IMR-90 (cell line): Measurements from ENCODE around the gene CCDC175. TPM values are rescaled to one million over a fixed set of nuclear protein-coding genes. Genes with fewer than 3 reads are reported as not detected.

Experiments
- ATAC-seq: fragments of 200-7000 bp; cut with Tn5 transposase; 2 replicates; pipeline ENCODE4 v1.9.1; 2020; ENCODE audit warnings: low read depth, mild to moderate bottlenecking, moderate library complexity
- BruUV-seq: library from RNA; stranded (reverse); fragments of 400-500 nt; replicated peaks from 2 replicates; lab custom pipeline; 2021; lab: Mats Ljungman, UMichigan
- CTCF ChIA-PET: fragments of 300-600 bp; formaldehyde crosslinking; extraction: SDS; loops from one replicate; lab custom pipeline; 2021; ENCODE audit warnings: antibody characterized with exemption; lab: Yijun Ruan, JAX
- POLR2A ChIA-PET: fragments of 300-600 bp; sonication (Branson Sonifier 250); formaldehyde crosslinking; loops from one replicate; lab custom pipeline; 2022; ENCODE audit warnings: antibody characterized with exemption; ENCODE audit not compliant: unreplicated experiment; lab: Charles Lee
- DNase-seq: peaks from one replicate; pipeline ENCODE4 v3.0.0; 2013
- H2AFZ ChIP-seq: replicated peaks from 2 replicates; pipeline ENCODE3; 2013; ENCODE audit warnings: low read length, mild to moderate bottlenecking; ENCODE audit not compliant: poor library complexity
- H2AK5ac ChIP-seq: 2 replicates; pipeline ENCODE4 v1.6.1; 2013; ENCODE audit warnings: low read depth, low read length, inconsistent platforms
- H2AK9ac ChIP-seq: replicated peaks from 2 replicates; pipeline ENCODE3; 2013; ENCODE audit warnings: mild to moderate bottlenecking, low read depth, low read length, moderate library complexity; ENCODE audit not compliant: poor library complexity
- H2BK120ac ChIP-seq: 2 replicates; pipeline ENCODE4 v1.6.1; 2013; ENCODE audit warnings: low read depth, low read length, inconsistent platforms
- H2BK15ac ChIP-seq: 3 replicates; pipeline ENCODE4 v1.6.1; 2013; ENCODE audit warnings: low read depth, low read length, inconsistent platforms
- H2BK20ac ChIP-seq: 2 replicates; pipeline ENCODE4 v1.6.1; 2013; ENCODE audit warnings: low read depth, mild to moderate bottlenecking, inconsistent platforms, low read length, moderate library complexity
- H2BK5ac ChIP-seq: 2 replicates; pipeline ENCODE4 v1.6.1; 2013; ENCODE audit warnings: mild to moderate bottlenecking, low read depth, low read length, inconsistent platforms; ENCODE audit not compliant: poor library complexity, severe bottlenecking
- H3K14ac ChIP-seq: replicated peaks from 2 replicates; pipeline ENCODE4 v1.6.1; 2013; ENCODE audit warnings: low read depth, low read length, inconsistent platforms
- H3K18ac ChIP-seq: 2 replicates; pipeline ENCODE4 v1.6.1; 2013; ENCODE audit warnings: low read depth, low read length, control low read depth
- H3K23ac ChIP-seq: 2 replicates; pipeline ENCODE4 v1.6.1; 2013; ENCODE audit warnings: low read depth, low read length, inconsistent platforms
- H3K27ac ChIP-seq: 2 replicates; pipeline ENCODE4 v1.5.1; 2013; ENCODE audit warnings: mild to moderate bottlenecking, control low read depth, low read length; ENCODE audit not compliant: insufficient read depth
- H3K27me3 ChIP-seq: 2 replicates; pipeline ENCODE4 v1.6.1; 2013; ENCODE audit warnings: low read length; ENCODE audit not compliant: control insufficient read depth, insufficient read depth
- H3K36me3 ChIP-seq: 2 replicates; pipeline ENCODE4 v1.6.1; 2013; ENCODE audit warnings: low read length, mixed read lengths; ENCODE audit not compliant: control insufficient read depth, insufficient read depth
- H3K4ac ChIP-seq: 2 replicates; pipeline ENCODE4 v1.6.1; 2013; ENCODE audit warnings: low read depth, low read length, inconsistent platforms
- H3K4me1 ChIP-seq: 2 replicates; pipeline ENCODE4 v1.6.1; 2013; ENCODE audit warnings: low read length, mixed read lengths; ENCODE audit not compliant: control insufficient read depth, insufficient read depth
- H3K4me2 ChIP-seq: 2 replicates; pipeline ENCODE4 v1.6.1; 2013; ENCODE audit warnings: low read depth, mild to moderate bottlenecking, control low read depth, low read length, moderate library complexity
- H3K4me3 ChIP-seq: 2 replicates; pipeline ENCODE4 v1.5.1; 2013; ENCODE audit warnings: low read depth, mild to moderate bottlenecking, control low read depth, low read length, moderate library complexity; ENCODE audit not compliant: insufficient read depth
- H3K56ac ChIP-seq: 2 replicates; pipeline ENCODE4 v1.6.1; 2013; ENCODE audit warnings: low read length, inconsistent platforms; ENCODE audit not compliant: insufficient read depth; ENCODE audit errors: extremely low read depth
- H3K79me1 ChIP-seq, 2 experiments: 2 replicates each; pipeline ENCODE4 v1.6.1; 2013; ENCODE audit warnings: low read length in 2 of 2, inconsistent platforms in 1 of 2, low read depth in 1 of 2
- H3K9ac ChIP-seq: 2 replicates; pipeline ENCODE4 v1.6.1; 2013; ENCODE audit warnings: low read depth, low read length, control low read depth
- H3K9me1 ChIP-seq: 2 replicates; pipeline ENCODE4 v1.6.1; 2013; ENCODE audit warnings: low read length, inconsistent platforms; ENCODE audit not compliant: insufficient read depth
- H3K9me3 ChIP-seq: 2 replicates; pipeline ENCODE4 v1.6.1; 2013; ENCODE audit warnings: low read length; ENCODE audit not compliant: control insufficient read depth, insufficient read depth
- H4K20me1 ChIP-seq: 2 replicates; pipeline ENCODE4 v1.6.1; 2013; ENCODE audit warnings: low read length, inconsistent platforms; ENCODE audit not compliant: insufficient read depth
- H4K5ac ChIP-seq: 2 replicates; pipeline ENCODE4 v1.6.1; 2013; ENCODE audit warnings: mild to moderate bottlenecking, low read depth, low read length, control low read depth
- H4K8ac ChIP-seq, 2 experiments: 2 replicates each; pipeline ENCODE4 v1.6.1; 2013; ENCODE audit warnings: low read depth in 2 of 2, low read length in 2 of 2, control low read depth in 1 of 2, inconsistent platforms in 1 of 2
- H4K91ac ChIP-seq: 2 replicates; pipeline ENCODE4 v1.6.1; 2013; ENCODE audit warnings: low read depth, low read length, inconsistent platforms; ENCODE audit not compliant: insufficient read depth
- BHLHE40 ChIP-seq: fragments of 150-350 bp; IDR thresholded peaks from 2 replicates; pipeline ENCODE4 v1.6.1; 2016; ENCODE audit warnings: mild to moderate bottlenecking, low read depth, low read length
- CEBPB ChIP-seq: IDR thresholded peaks from 2 replicates; pipeline ENCODE4 v1.6.1; 2012; ENCODE audit warnings: low read depth, low read length, improper control_type of control experiment
- CHD1 ChIP-seq: IDR thresholded peaks from 2 replicates; pipeline ENCODE4 v1.6.1; 2012; ENCODE audit warnings: low read depth, low read length, improper control_type of control experiment
- FOS ChIP-seq: fragments of 150-350 bp; IDR thresholded peaks from 2 replicates; pipeline ENCODE4 v1.6.1; 2016; ENCODE audit warnings: low read depth, low read length
- MAFK ChIP-seq: IDR thresholded peaks from 2 replicates; pipeline ENCODE4 v1.6.1; 2012; ENCODE audit warnings: low read depth, low read length, improper control_type of control experiment
- MAZ ChIP-seq: IDR thresholded peaks from 2 replicates; pipeline ENCODE4 v1.6.1; 2012; ENCODE audit warnings: low read depth, mild to moderate bottlenecking, low read length, improper control_type of control experiment, moderate library complexity, borderline replicate concordance
- NFE2L2 ChIP-seq: fragments of 150-350 bp; IDR thresholded peaks from 2 replicates; pipeline ENCODE4 v1.6.1; 2016; ENCODE audit warnings: low read depth, mild to moderate bottlenecking, low read length
- POLR2A ChIP-seq: IDR thresholded peaks from 2 replicates; pipeline ENCODE4 v1.6.1; 2012; ENCODE audit warnings: mild to moderate bottlenecking, low read depth, low read length
- SMC3 ChIP-seq: fragments of 150-350 bp; IDR thresholded peaks from 2 replicates; pipeline ENCODE4 v1.6.1; 2016; ENCODE audit warnings: low read depth, mild to moderate bottlenecking, antibody characterized with exemption, low read length, moderate library complexity
- USF2 ChIP-seq: fragments of 150-350 bp; IDR thresholded peaks from 2 replicates; pipeline ENCODE4 v1.6.1; 2017; ENCODE audit warnings: mild to moderate bottlenecking, antibody characterized with exemption, low read length, low read depth
- WGBS, 2 experiments: methylation state at CpG; one replicate each; pipeline versions ENCODE4 v1.1.5 to v1.1.7; 2013; ENCODE audit warnings: missing lambda C conversion rate in 2 of 2; ENCODE audit not compliant: insufficient read length in 1 of 2; ENCODE audit errors: extremely low coverage in 2 of 2; 5-methylcytosine and 5-hydroxymethylcytosine counted together
- dilution Hi-C: fragments of 300-500 bp; cut with HindIII; formaldehyde crosslinking; loops from one replicate; pipeline ENCODE4 v1.14.3; 2018; ENCODE audit warnings: low sequenced_read_pairs; ENCODE audit not compliant: unreplicated experiment
- in situ Hi-C: fragments of 300-500 bp; cut with MboI; formaldehyde crosslinking; loops from 3 replicates; pipeline ENCODE4 v1.14.3; 2019; ENCODE audit warnings: low sequenced_read_pairs, inconsistent platforms, mixed read lengths
- intact Hi-C: fragments of 100-400 bp; cut with micrococcal nuclease; formaldehyde crosslinking; loops from 2 replicates; pipeline ENCODE4 v1.10.0; 2022
- polyA plus RNA-seq, 3 experiments: library from polyadenylated mRNA; depleted of rRNA; stranded (reverse); fragments of >200 nt; gene quantifications; 2 replicates each; pipeline ENCODE4 v1.2.3, GENCODE V29; 2012; ENCODE audit warnings: low replicate concordance in 1 of 3
- total RNA-seq: library from RNA; depleted of rRNA; stranded (reverse); fragments of >200 nt; gene quantifications from 2 replicates; pipeline ENCODE4 v1.2.3, GENCODE V29; 2012

Gene CCDC175
- total and polyA plus RNA-seq, 2 of the 4 experiments (the other 2 are of a cell fraction): not detected

GRCh38 chr14:59520224-59520623 is 56.4 kb downstream of the CCDC175 start:
- no peak overlapping the region for H2AFZ ChIP-seq
- H3K4me2 ChIP-seq: no peak overlapping the region
- CTCF ChIA-PET: interaction anchor here (1.4 kb wide), 1 partner anchor 13 kb away, joined by 4 read pairs; no protein-coding TSS in a partner anchor
- POLR2A ChIA-PET: no interaction called here
- ATAC-seq (no peak), DNase-seq (no peak)
- H3K4me1 ChIP-seq: no peaks in the 10 kb centered on the region
- no CpG with 5 or more reads among the region's 3 CpGs for WGBS, 2 experiments
- no peak overlapping the region for H3K14ac ChIP-seq
- in situ Hi-C loops: no loop called here
- intact Hi-C loops: no loop called here
- H3K18ac ChIP-seq: no peak overlapping the region
- no peak overlapping the region for H2AK9ac ChIP-seq
- peaks cover 5% of the 10 kb centered on the region; the same call in 1 of the 2 replicates for H3K27me3 ChIP-seq
- no peaks in the 10 kb centered on the region for H4K20me1 ChIP-seq
- no peak overlapping the region for H2AK5ac ChIP-seq
- no peak overlapping the region for H4K91ac ChIP-seq
- H3K79me1 ChIP-seq: no peaks in the 10 kb centered on the region
- H4K8ac ChIP-seq: no peak overlapping the region
- H3K9me3 ChIP-seq: no peaks in the 10 kb centered on the region
- H2BK20ac ChIP-seq: no peak overlapping the region
- no peak overlapping the region for H3K23ac ChIP-seq
- H3K4ac ChIP-seq: no peak overlapping the region
- H3K56ac ChIP-seq: no peak overlapping the region
- H4K5ac ChIP-seq: no peak overlapping the region
- TF ChIP-seq USF2 (no peak), POLR2A (no peak), SMC3 (no peak), CHD1 (no peak), BHLHE40 (no peak), NFE2L2 (no peak), MAZ (no peak), MAFK (no peak), CEBPB (no peak), FOS (no peak)
- H3K4me3 ChIP-seq: no peak overlapping the region
- no peak overlapping the region for H3K27ac ChIP-seq
- H2BK15ac ChIP-seq: no peak overlapping the region
- no peak overlapping the region for H3K9ac ChIP-seq
- H2BK5ac ChIP-seq: no peak overlapping the region
- no TSS peak for BruUV-seq
- H3K9me1 ChIP-seq: no peaks in the 10 kb centered on the region
- no peaks in the 10 kb centered on the region for H3K36me3 ChIP-seq
- H2BK120ac ChIP-seq: no peak overlapping the region
- dilution Hi-C loops: no loop called here
